SU-DHL-6 (cell line): ENCODE results near the gene GLG1.

ENCODE experiments used
- H2AFZ ChIP-seq: fragments of 200-600 bp; sonication (generic); 2 replicates; pipeline ENCODE4 v1.6.1; 2014; ENCODE audit warnings: low read depth, mild to moderate bottlenecking, moderate library complexity, mixed read lengths, antibody characterized with exemption, low read length; ENCODE audit not compliant: severe bottlenecking
- H3F3A ChIP-seq: fragments of 200-600 bp; shearing (Covaris generic); 2 replicates; pipeline ENCODE4 v1.6.0; 2016; ENCODE audit warnings: antibody characterized with exemption, mild to moderate bottlenecking; ENCODE audit not compliant: insufficient read depth
- H3K27ac ChIP-seq: fragments of 200-600 bp; sonication (generic); 2 replicates; pipeline ENCODE4 v1.5.1; 2016; ENCODE audit warnings: low read depth, mild to moderate bottlenecking, low read length, moderate library complexity, mixed read lengths
- H3K27me3 ChIP-seq: fragments of 200-600 bp; sonication (generic), shearing (Covaris generic); 2 replicates; pipeline ENCODE4 v1.6.0; 2014; ENCODE audit warnings: mild to moderate bottlenecking, low read length
- H3K36me3 ChIP-seq: fragments of 200-600 bp; sonication (generic); 2 replicates; pipeline ENCODE4 v1.6.1; 2014; ENCODE audit warnings: mild to moderate bottlenecking, low read length, mixed read lengths
- H3K4me2 ChIP-seq: fragments of 300-600, 200-600 bp; shearing (Covaris generic), sonication (generic); 2 replicates; pipeline ENCODE4 v1.6.0; 2014; ENCODE audit warnings: low read length, low read depth, mild to moderate bottlenecking; ENCODE audit not compliant: poor library complexity, severe bottlenecking
- H3K4me3 ChIP-seq: fragments of 200-600 bp; sonication (generic); 2 replicates; pipeline ENCODE4 v1.5.1; 2014; ENCODE audit warnings: antibody characterized with exemption, low read length, mild to moderate bottlenecking, mixed read lengths; ENCODE audit not compliant: insufficient read depth, poor library complexity, severe bottlenecking
- H3K79me2 ChIP-seq: fragments of 200-600 bp; sonication (generic); 2 replicates; pipeline ENCODE4 v1.6.1; 2014; ENCODE audit warnings: mild to moderate bottlenecking, low read length, moderate library complexity; ENCODE audit not compliant: insufficient read depth
- H3K9ac ChIP-seq: fragments of 200-600 bp; sonication (generic); 2 replicates; pipeline ENCODE4 v1.7.0; 2014; ENCODE audit warnings: mild to moderate bottlenecking, low read length
- H3K9me2 ChIP-seq: fragments of 200-600 bp; sonication (generic); replicated peaks from 2 replicates; pipeline ENCODE4 v1.6.1; 2014; ENCODE audit warnings: low read length; ENCODE audit not compliant: insufficient read depth
- H3K9me3 ChIP-seq: fragments of 200-600 bp; sonication (generic); 2 replicates; pipeline ENCODE4 v1.6.1; 2014; ENCODE audit warnings: low read length, mixed read lengths; ENCODE audit not compliant: insufficient read depth
- H4K20me1 ChIP-seq: fragments of 200-600 bp; sonication (generic); 2 replicates; pipeline ENCODE4 v1.6.1; 2014; ENCODE audit warnings: low read depth, mild to moderate bottlenecking, antibody characterized with exemption, low read length, moderate library complexity, mixed read lengths
- CTCF ChIP-seq: fragments of 200-600 bp; sonication (generic); IDR thresholded peaks from one replicate; pipeline ENCODE4 v1.5.1; 2017; ENCODE audit warnings: antibody characterized with exemption, mild to moderate bottlenecking, low read length, moderate library complexity; ENCODE audit not compliant: insufficient read depth, poor library complexity, severe bottlenecking
- EZH2phosphoT487 ChIP-seq: fragments of 200-600 bp; sonication (generic), shearing (Covaris generic); conservative IDR thresholded peaks from 2 replicates; pipeline ENCODE4 v1.6.1; 2018; ENCODE audit warnings: mild to moderate bottlenecking, antibody characterized with exemption, low read length, moderate library complexity, mixed read lengths

Gene GLG1

GRCh38 chr16:74492976-74493375 is 113.9 kb downstream of the GLG1 start:
- H3K36me3 ChIP-seq = no peaks in the 10 kb centered on the region; the same call in 1 of the 2 replicates
- no peak for TF ChIP-seq CTCF
- no peak for TF ChIP-seq EZH2phosphoT487

GRCh38 chr16:74487634-74488495 is 119.0 kb downstream of the GLG1 start:
- Histone ChIP-seq H3K9me2 (no peaks in the 10 kb centered on the region), H4K20me1 (no peaks in the 10 kb centered on the region), H3K9me3 (no peaks in the 10 kb centered on the region), H2AFZ (no peak overlapping the region), H3K9ac (no peak overlapping the region), H3K4me2 (no peak overlapping the region), H3K27ac (no peak overlapping the region), H3K4me3 (no peak overlapping the region), H3K27me3 (no peaks in the 10 kb centered on the region), H3K79me2 (no peaks in the 10 kb centered on the region), H3F3A (no peaks in the 10 kb centered on the region), H3K36me3 (no peaks in the 10 kb centered on the region)
- no peak for TF ChIP-seq EZH2phosphoT487
- no peak for TF ChIP-seq CTCF

More at GRCh38 chr16:74492976-74493375, 113.9 kb downstream of the GLG1 start:
- H3K27me3 ChIP-seq = no peaks in the 10 kb centered on the region
- H3K4me3 ChIP-seq = no peak overlapping the region
- no peak overlapping the region for H3K9ac ChIP-seq
- H3K9me3 ChIP-seq = no peaks in the 10 kb centered on the region
- no peaks in the 10 kb centered on the region for H4K20me1 ChIP-seq
- H3K9me2 ChIP-seq = no peaks in the 10 kb centered on the region
- H2AFZ ChIP-seq = no peak overlapping the region
- H3K27ac ChIP-seq = no peak overlapping the region
- no peaks in the 10 kb centered on the region for H3K79me2 ChIP-seq
- H3K4me2 ChIP-seq = no peak overlapping the region
- H3F3A ChIP-seq = no peaks in the 10 kb centered on the region

GRCh38 chr16:74485916-74486315 is 121.0 kb downstream of the GLG1 start:
- no peaks in the 10 kb centered on the region for H3K36me3 ChIP-seq
- H2AFZ ChIP-seq = no peak overlapping the region
- no peak overlapping the region for H3K27ac ChIP-seq

More at GRCh38 chr16:74485916-74486315, 121.0 kb downstream of the GLG1 start:
- no peaks in the 10 kb centered on the region for H4K20me1 ChIP-seq
- H3K79me2 ChIP-seq = no peaks in the 10 kb centered on the region
- no peaks in the 10 kb centered on the region for H3K27me3 ChIP-seq
- H3K9ac ChIP-seq = no peak overlapping the region
- H3K4me3 ChIP-seq = no peak overlapping the region
- no peak for TF ChIP-seq EZH2phosphoT487
- H3K9me2 ChIP-seq = no peaks in the 10 kb centered on the region
- no peaks in the 10 kb centered on the region for H3F3A ChIP-seq
- H3K4me2 ChIP-seq = no peak overlapping the region
- no peaks in the 10 kb centered on the region for H3K9me3 ChIP-seq
